CD4-positive, alpha-beta T cell (primary cell): ENCODE data around the gene UGT1A10. TPM values are rescaled to one million over a fixed set of nuclear protein-coding genes. Genes with fewer than 3 reads are reported as not detected.
"Not testable (repeated sequence)": the region's sequence is repeated elsewhere in the genome, so short reads cannot be mapped to it uniquely, and the experiment has no call there.

Source experiments
- ATAC-seq: fragments of 200-7000 bp; cut with Tn5 transposase; one replicate; pipeline ENCODE4 v1.10.0; 2022; ENCODE audit warnings: mild to moderate bottlenecking; ENCODE audit not compliant: poor library complexity
- CTCF ChIA-PET: fragments of 350-600 bp; sonication (Branson Sonifier 250); formaldehyde crosslinking; loops from one replicate; lab custom pipeline; 2021; ENCODE audit warnings: antibody characterized with exemption, inconsistent platforms; lab: Charles Lee
- POLR2A ChIA-PET: fragments of 350-600 bp; sonication (Branson Sonifier 250); formaldehyde crosslinking; loops from one replicate; lab custom pipeline; 2021; ENCODE audit warnings: antibody characterized with exemption, inconsistent platforms; lab: Charles Lee
- DNase-seq, 14 experiments: peaks; one replicate each; pipeline ENCODE4 v3.0.0-alpha.2; 2013 to 2020; ENCODE audit warnings: mixed read lengths in 2 of 14
- H3K27ac ChIP-seq, 2 donors: one replicate each; pipeline versions ENCODE4 v1.5.1 to v1.7.0; 2013; ENCODE audit warnings: low read length in 2 of 2, low read depth in 1 of 2, mild to moderate bottlenecking in 1 of 2
- H3K27me3 ChIP-seq, 2 experiments: 1 replicate in 1 of 2; 2 replicates in 1 of 2; pipeline versions ENCODE4 v1.6.1 to v1.7.0; 2013; ENCODE audit warnings: low read length in 2 of 2, control low read depth in 1 of 2, mild to moderate bottlenecking in 1 of 2, moderate library complexity in 1 of 2; ENCODE audit not compliant: insufficient read depth in 2 of 2, control insufficient read depth in 1 of 2
- H3K36me3 ChIP-seq: one replicate; pipeline ENCODE4 v1.6.1; 2013; ENCODE audit warnings: low read length, control low read depth; ENCODE audit not compliant: insufficient read depth
- H3K4me1 ChIP-seq: one replicate; pipeline ENCODE4 v1.6.1; 2013; ENCODE audit warnings: low read length, control low read depth; ENCODE audit not compliant: insufficient read depth
- H3K4me3 ChIP-seq: one replicate; pipeline ENCODE4 v1.5.1; 2013; ENCODE audit warnings: mild to moderate bottlenecking, low read length, moderate library complexity
- H3K9me3 ChIP-seq, 2 experiments: 1 replicate in 1 of 2; 2 replicates in 1 of 2; pipeline versions ENCODE4 v1.6.1 to v1.7.0; 2013; ENCODE audit warnings: low read length in 2 of 2, mild to moderate bottlenecking in 2 of 2, control low read depth in 1 of 2, moderate library complexity in 1 of 2; ENCODE audit not compliant: control insufficient read depth in 1 of 2, insufficient read depth in 1 of 2
- H3K27ac Mint-ChIP-seq: one replicate; pipeline ENCODE4 v1.8.0; 2020; ENCODE audit warnings: mixed read lengths
- H3K27me3 Mint-ChIP-seq: one replicate; pipeline ENCODE4 v1.8.0; 2021; ENCODE audit warnings: mixed read lengths
- H3K36me3 Mint-ChIP-seq: one replicate; pipeline ENCODE4 v1.8.0; 2021; ENCODE audit warnings: low read depth, mixed read lengths
- H3K4me1 Mint-ChIP-seq: one replicate; pipeline ENCODE4 v1.8.0; 2021; ENCODE audit warnings: low read depth, mixed read lengths
- H3K4me3 Mint-ChIP-seq: one replicate; pipeline ENCODE4 v1.8.0; 2020; ENCODE audit warnings: mild to moderate bottlenecking, mixed read lengths
- H3K9me3 Mint-ChIP-seq: one replicate; pipeline ENCODE4 v1.8.0; 2020; ENCODE audit warnings: mixed read lengths
- intact Hi-C, 2 experiments: fragments of 100-400 bp; cut with DNase I in 1 of 2; cut with micrococcal nuclease in 1 of 2; formaldehyde crosslinking; loops; one replicate each; pipeline versions ENCODE4 v1.15.1 to v1.9.0; 2023 to 2025; cut with DNase I, micrococcal nuclease
- total RNA-seq, 174 experiments: library from RNA in 2 of 174; stranded (reverse) in 2 of 174; gene quantifications; one replicate each; pipeline ENCODE4 v1.2.3 and lab custom pipeline; 2021 to 2026
- TF ChIP-seq, protein P1 (sequence below): fragments of 200-600 bp; IDR thresholded peaks from one replicate; pipeline ENCODE4 v1.8.0; 2022; ENCODE audit warnings: antibody characterized with exemption, mild to moderate bottlenecking

Gene UGT1A10
- total RNA-seq, 2 experiments from 2014 or later = not detected

DNA sequence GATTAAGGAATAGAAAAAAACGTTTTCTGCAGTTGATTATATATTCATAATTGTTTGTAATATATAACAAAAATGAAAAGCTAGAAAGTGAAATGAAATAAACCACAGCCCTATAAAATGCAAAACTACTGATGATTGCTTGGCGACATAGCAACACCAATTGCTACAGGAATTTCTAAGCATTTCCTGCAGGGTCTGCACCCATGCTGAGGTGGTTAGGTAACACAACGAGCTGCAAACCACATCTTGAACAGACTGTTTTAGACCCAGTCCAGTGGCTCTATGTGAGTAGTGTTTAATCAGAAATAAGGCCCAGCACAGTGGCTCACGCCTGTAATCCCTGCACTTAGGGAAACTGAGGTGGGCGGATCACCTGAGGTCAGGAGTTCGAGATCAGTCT is 18.3 kb downstream of the UGT1A10 start:
- intact Hi-C loops = no loop called here
- POLR2A ChIA-PET = no interaction called here
- ATAC-seq (no peak), DNase-seq (no peak)
- H3K27me3 Mint-ChIP-seq = peaks cover 40% of the 10 kb centered on the region
- H3K27me3 ChIP-seq = peaks cover 0 to 4% of the 10 kb centered on the region in 2 experiments
- H3K9me3 ChIP-seq = no peaks in the 10 kb centered on the region
- H3K36me3 Mint-ChIP-seq = no peaks in the 10 kb centered on the region
- H3K27ac Mint-ChIP-seq = no peak overlapping the region
- no peak overlapping the region for H3K4me3 Mint-ChIP-seq
- no peaks in the 10 kb centered on the region for H3K9me3 Mint-ChIP-seq
- TF ChIP-seq, protein P1, sequence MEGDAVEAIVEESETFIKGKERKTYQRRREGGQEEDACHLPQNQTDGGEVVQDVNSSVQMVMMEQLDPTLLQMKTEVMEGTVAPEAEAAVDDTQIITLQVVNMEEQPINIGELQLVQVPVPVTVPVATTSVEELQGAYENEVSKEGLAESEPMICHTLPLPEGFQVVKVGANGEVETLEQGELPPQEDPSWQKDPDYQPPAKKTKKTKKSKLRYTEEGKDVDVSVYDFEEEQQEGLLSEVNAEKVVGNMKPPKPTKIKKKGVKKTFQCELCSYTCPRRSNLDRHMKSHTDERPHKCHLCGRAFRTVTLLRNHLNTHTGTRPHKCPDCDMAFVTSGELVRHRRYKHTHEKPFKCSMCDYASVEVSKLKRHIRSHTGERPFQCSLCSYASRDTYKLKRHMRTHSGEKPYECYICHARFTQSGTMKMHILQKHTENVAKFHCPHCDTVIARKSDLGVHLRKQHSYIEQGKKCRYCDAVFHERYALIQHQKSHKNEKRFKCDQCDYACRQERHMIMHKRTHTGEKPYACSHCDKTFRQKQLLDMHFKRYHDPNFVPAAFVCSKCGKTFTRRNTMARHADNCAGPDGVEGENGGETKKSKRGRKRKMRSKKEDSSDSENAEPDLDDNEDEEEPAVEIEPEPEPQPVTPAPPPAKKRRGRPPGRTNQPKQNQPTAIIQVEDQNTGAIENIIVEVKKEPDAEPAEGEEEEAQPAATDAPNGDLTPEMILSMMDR = no peak
- H3K4me1 Mint-ChIP-seq = no peaks in the 10 kb centered on the region
- H3K4me1 ChIP-seq = no peaks in the 10 kb centered on the region
- no peak overlapping the region for H3K4me3 ChIP-seq
- CTCF ChIA-PET = no interaction called here
- no peaks in the 10 kb centered on the region for H3K36me3 ChIP-seq
- no peak overlapping the region for H3K27ac ChIP-seq

DNA sequence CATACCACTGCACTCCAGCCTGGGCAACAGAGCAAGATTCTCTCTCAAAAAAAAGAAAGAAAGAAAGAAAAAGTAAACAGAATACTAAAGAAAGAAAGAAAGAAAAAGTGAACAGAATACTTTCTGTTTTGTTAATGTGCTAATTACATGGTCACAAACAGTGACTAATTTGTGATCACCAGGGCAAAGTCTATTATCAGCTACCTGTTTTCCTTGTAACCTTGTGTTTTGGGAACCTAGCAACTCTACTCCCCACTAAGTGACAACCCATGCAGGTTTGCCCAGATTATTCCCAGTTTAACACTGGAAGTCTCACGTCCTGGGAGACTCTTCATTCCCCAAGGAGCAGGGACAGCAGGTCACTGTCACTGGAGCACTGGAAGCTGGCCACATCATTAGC is 18.8 kb downstream of the UGT1A10 start:
- DNase-seq (no peak), ATAC-seq (no peak)
- intact Hi-C loops = no loop called here
- Mint-ChIP-seq H3K27ac (no peak overlapping the region), H3K4me3 (no peak overlapping the region), H3K27me3 (peaks cover 40% of the 10 kb centered on the region), H3K4me1 (no peaks in the 10 kb centered on the region), H3K36me3 (no peaks in the 10 kb centered on the region), H3K9me3 (no peaks in the 10 kb centered on the region)
- ChIA-PET CTCF (no interaction called here), POLR2A (no interaction called here)
- peaks cover 0 to 4% of the 10 kb centered on the region in 2 experiments for H3K27me3 ChIP-seq
- TF ChIP-seq, protein P1 = no peak
- no peaks in the 10 kb centered on the region for H3K4me1 ChIP-seq
- no peak overlapping the region for H3K27ac ChIP-seq
- no peaks in the 10 kb centered on the region for H3K9me3 ChIP-seq
- no peak overlapping the region for H3K4me3 ChIP-seq
- H3K36me3 ChIP-seq = no peaks in the 10 kb centered on the region

DNA sequence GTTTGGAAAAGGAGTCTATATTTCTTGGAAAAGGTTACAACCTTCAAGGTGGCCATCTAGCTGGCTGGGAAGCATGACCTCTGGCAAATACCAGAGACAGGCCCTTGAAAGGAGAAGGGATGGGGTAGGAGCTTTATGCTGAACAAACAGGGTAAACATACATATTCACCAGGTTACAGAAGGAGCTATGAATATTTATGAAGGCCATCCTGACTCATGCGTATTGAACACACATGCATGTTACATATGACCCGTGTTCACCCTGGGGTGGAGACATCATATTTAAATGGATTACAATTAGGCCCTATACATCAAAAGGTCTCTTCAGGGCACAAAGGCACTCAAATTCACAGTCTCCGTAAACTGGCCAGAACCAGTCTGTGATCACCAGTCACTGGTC is 19.7 kb downstream of the UGT1A10 start:
- H3K4me3 Mint-ChIP-seq, H3K4me1 ChIP-seq, H3K27me3 ChIP-seq, H3K36me3 Mint-ChIP-seq, H3K27ac ChIP-seq, H3K9me3 Mint-ChIP-seq, H3K36me3 ChIP-seq, intact Hi-C loops, CTCF ChIA-PET, POLR2A ChIA-PET, H3K4me3 ChIP-seq, DNase-seq, ATAC-seq, H3K27ac Mint-ChIP-seq, H3K9me3 ChIP-seq, H3K4me1 Mint-ChIP-seq: not testable (repeated sequence)
- H3K27me3 Mint-ChIP-seq = peaks cover 32% of the 10 kb centered on the region

DNA sequence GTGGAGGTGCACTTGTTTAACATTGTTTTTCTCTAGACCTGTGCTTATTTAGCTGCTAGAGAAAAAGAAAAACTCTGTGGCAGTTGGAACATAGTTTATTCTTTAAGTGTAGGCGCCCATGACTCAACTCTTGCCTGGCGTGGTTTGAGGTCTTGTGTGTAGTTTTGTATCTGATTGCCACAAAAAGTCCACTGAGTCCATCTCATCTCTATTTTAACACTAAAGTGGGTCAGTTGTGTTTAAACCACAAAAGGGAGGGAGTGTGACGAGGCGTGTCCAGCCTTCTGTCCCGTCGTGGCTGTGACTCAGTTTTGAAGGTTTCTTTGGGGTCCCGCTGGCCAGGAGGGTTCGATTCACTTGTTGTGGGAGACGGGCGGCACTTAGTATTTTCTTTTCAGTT is 20.2 kb downstream of the UGT1A10 start:
- no peaks in the 10 kb centered on the region for H3K36me3 ChIP-seq
- no peak overlapping the region for H3K27ac Mint-ChIP-seq
- H3K27ac ChIP-seq = no peak overlapping the region
- H3K27me3 Mint-ChIP-seq = peaks cover 29% of the 10 kb centered on the region
- no peaks in the 10 kb centered on the region for H3K9me3 Mint-ChIP-seq
- H3K4me3 Mint-ChIP-seq = no peak overlapping the region
- H3K27me3 ChIP-seq = peaks cover 0 to 4% of the 10 kb centered on the region in 2 experiments
- TF ChIP-seq, protein P1 = no peak
- H3K9me3 ChIP-seq = no peaks in the 10 kb centered on the region
- no peak for DNase-seq
- H3K4me1 ChIP-seq = no peaks in the 10 kb centered on the region
- intact Hi-C loops = no loop called here
- CTCF ChIA-PET = no interaction called here
- no peak overlapping the region for H3K4me3 ChIP-seq
- no peaks in the 10 kb centered on the region for H3K36me3 Mint-ChIP-seq
- no peaks in the 10 kb centered on the region for H3K4me1 Mint-ChIP-seq
- no peak for ATAC-seq
- POLR2A ChIA-PET = no interaction called here
